Limb (tissue), 2 donors: ENCODE measurements around the gene SENP2.
"Not testable (repeated sequence)": the region's sequence is repeated elsewhere in the genome, so short reads cannot be mapped to it uniquely, and the experiment has no call there.

Source experiments
- DNase-seq, 2 donors: peaks; one replicate each; pipeline ENCODE4 v3.0.0-alpha.2; 2016; ENCODE audit errors: extremely low spot score in 2 of 2

The SENP2 gene

DNA sequence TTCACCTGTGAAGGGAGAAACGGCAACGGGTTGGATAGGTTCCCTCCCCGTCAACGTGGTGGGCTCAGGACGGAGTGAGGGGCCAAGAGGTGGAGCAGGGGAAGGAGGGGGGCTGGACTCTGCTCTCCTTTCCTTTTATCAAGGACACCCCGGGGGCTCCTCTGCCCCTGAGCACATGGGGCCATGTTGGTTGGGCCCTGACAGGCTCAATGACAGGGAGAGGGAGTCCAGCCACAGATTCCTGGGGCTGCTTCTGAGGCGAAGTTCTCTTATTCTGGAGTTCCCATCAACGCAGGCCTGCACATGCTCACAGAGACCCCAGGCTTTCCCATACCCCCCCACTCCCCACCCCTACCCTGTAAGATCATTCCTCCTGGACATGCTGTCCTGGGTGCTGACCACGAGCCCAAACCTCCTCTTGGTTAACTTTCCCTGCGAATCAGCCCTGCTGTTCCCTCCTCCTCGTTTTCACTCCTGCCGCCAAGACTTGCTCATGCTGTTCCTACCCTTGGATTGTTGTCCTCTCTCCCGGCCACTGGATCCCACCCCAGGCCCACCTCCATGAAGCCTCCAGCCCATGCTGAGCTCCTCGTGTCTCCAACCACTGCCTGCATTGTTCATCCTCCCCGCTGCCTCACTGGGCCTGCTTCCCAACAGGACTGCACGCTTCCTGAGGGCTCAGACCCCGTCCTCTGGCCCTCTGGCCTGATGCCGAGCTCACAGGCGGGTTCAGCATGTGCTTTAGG is 61.2 kb downstream of the SENP2 start:
- no peak for DNase-seq

DNA sequence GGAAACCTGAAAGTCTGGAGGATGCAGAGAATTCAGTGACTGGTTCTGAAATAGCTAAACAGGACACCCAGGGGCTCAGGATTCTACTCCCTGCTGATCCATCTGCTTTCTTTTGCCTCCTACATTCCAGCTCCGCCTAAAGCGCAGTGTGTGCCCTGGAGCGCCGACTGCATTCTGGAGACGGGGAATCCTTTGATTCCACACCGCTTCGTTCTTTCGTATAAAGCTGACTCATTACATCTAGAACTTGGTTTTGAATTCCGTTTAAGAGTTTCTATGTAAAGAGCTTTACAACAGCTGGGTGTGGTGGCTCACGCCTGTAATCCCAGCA is 61.8 kb downstream of the SENP2 start:
- DNase-seq, result no peak

DNA sequence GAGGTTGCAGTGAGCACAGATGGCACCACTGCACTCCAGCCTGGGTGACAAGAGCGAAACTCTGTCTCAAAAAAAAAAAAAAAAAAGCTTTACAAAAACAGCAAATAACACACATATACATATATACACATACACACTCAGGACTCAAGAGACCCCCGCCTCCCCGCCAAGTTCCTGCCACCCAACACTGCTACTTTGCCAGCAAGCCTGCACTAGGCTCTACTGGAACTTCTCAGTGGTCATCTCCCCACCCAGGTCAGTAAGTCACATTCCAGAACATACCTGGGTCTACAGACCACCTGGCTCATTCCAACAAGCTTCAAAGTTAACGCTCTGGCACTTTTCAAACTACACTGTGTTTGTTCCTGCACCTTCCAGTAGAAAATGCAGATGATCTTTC is 62.3 kb downstream of the SENP2 start:
- no peak for DNase-seq

DNA sequence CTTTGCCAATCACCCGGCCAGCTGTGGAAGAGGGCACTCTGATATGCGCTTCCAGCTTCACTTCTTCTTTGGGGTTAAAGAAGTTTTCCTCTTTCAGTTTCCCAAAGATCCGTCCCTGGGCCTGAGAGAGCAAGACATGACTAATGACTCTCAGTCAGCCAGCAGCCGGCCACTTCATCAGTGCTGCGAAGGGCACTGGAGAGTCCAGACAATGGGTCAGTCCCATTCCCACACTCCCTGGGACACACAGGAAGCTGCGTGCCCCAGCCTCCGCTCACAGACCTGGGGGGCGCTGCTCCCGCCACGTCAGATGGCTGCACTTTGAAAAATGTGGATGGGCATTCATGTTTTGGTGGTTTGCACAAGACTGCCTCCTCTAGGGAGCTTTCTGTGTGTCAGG is 63.3 kb downstream of the SENP2 start:
- no peak for DNase-seq

DNA sequence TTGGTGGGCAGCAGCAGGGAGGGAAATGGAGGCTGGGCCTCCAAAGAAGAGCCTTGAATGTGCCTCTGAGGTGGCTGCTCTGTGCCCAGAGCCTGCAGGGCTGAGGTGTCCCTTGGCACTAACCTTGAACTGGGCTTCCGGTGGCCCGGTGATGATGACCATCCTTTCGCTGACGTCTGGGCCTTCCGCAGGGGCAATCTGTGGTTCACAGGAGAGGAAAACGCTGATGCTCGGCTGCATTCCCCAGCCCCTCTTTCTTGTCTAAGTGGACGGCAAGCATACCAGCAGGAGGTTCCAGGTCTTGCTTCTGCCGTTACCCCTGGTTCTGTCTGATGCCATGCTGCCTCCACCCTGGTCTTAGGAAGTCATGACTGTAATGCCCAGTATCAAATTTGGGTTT is 65.9 kb downstream of the SENP2 start:
- no peak for DNase-seq

DNA sequence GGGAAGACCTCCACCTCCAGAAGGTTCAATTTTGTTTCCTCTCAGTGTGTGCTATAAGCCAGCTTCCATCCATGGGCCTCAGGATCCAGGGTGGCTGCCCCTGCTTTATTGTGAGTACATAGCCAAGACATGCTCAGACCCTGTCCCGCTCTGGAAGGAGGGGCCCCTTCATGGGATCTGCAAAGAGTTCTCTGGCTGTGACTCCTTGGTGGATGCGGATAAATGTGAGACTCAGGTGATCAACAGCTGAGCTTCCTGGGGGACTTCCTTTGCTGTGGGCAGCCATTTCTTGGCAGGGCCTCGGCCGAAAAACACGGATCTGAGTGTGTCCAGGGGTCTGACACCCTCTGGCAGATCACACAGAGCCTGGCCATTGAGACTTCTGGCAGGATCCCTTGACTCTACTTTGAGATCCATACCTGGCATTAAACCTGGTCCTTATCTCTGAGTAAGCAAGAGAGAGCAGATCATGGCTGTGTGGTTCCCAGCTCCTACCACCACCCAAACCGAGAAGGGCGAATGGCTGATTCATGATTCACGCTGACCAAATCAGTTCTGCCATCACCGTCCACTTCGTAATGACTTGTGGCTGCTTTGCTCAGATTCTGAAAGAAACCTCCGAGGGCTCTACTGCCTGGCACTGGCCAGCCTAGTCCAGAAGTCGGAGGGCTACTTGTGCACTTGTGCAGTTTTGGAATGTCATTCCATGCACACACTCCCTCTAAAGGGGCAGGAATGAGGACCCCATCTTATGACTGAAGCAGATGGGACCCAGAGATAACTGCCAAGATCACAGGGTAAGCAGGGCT is 68.1 kb downstream of the SENP2 start:
- no peak for DNase-seq

DNA sequence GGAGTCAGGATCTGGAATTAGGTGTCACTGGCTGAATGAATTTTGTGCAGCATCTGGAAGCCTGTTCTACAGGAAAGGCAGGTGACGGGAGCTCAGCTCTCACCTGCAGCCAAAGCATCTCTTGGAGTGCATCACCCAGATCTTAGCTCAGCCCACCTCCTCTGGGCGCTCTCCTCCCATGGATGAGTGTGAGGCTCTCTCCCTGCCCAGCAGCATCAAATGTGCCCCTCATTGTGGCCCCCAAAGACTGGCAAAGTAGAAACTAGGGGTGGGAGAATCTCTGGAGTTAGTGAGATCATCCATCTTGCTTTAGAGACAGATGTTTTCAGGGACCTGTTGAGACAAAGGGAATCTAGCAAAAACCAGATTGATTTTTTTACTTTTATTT is 68.7 kb downstream of the SENP2 start:
- DNase-seq, result no peak

DNA sequence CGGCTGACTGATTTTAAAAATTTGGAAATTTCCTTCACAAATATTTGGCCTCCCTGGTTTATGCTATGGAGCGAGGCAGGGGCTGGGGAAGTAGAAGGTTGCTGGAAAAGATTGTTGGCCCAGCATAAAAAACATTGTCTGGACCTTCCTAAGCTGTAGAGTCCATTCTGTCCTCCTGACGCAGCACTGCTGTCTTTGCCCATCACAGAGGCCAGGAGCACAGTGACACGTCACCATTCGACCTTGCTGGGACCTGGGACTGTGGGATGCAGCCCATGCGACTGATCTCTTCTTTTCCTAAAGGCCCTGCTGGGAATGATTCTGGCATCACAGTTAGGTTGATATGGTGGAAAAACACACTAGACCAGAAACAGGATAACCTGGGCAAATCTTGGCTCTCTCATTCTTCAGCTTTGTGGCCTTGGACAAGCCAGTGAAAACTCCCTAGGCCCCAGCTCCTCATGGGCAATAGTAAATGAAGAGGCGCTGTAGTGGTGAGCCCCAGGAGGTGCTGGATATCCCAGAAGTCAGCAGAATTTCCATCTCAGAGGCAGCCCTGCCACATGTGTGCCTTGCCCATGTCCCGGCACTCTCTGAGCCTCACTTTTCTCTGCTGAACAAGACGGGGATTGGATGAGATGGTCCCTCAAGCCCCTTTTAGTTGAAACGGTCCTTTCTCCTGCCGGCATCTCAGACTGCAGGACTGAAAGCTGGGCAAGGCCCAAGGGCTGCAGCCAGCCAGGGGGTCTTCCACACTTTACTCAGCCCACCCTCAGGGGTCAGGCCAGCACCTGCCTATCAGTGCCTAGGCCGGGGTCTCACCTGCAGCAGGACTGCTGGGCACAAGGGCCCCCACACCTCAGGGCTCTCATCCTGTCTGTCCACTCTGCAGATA is 69.6 kb downstream of the SENP2 start:
- DNase-seq, result no peak

DNA sequence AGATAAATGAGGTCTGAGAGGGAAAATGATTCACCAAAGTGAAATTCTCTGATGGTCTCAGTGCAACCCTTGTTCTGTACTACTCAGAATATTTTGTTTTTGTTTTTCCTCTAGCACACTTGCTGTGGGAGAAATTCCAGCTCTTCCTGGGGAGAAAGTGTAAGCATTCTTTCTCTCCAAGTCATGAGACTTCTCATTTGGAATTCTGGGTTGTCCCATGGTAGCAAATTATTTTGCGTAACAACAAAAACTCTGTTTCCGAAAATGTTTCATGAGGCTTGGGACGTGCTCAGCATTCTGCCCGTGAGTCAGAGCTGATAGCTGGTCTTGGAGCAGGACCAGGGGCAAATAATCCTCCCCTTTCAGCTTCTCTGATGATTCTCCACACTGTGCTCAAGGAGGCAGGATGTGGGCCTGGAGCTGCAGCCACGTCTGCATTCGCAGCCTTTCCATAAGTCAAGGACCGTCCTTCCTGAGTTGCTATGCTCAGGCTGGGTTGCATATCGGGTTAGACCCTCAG is 70.3 kb downstream of the SENP2 start:
- DNase-seq, result no peak

DNA sequence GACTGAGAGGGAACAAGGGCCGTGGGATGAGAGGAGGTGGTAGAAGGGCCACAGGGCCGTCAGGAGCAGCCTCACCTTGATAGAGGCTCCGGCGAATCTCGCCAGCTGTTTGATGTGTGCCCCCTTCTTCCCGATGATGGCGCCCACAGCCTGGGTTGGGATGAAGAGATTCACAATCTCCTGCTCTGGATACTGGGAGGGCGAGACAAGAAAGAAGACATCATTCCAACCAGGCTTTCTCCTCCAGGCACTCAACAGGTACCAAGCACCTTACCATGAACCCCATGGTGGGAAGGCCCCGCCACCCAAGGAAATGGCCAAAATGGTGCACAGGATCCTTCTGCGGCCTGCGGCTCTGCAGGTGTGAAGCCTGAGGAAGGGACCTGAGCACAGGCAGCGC is 71.1 kb downstream of the SENP2 start:
- no peak for DNase-seq

DNA sequence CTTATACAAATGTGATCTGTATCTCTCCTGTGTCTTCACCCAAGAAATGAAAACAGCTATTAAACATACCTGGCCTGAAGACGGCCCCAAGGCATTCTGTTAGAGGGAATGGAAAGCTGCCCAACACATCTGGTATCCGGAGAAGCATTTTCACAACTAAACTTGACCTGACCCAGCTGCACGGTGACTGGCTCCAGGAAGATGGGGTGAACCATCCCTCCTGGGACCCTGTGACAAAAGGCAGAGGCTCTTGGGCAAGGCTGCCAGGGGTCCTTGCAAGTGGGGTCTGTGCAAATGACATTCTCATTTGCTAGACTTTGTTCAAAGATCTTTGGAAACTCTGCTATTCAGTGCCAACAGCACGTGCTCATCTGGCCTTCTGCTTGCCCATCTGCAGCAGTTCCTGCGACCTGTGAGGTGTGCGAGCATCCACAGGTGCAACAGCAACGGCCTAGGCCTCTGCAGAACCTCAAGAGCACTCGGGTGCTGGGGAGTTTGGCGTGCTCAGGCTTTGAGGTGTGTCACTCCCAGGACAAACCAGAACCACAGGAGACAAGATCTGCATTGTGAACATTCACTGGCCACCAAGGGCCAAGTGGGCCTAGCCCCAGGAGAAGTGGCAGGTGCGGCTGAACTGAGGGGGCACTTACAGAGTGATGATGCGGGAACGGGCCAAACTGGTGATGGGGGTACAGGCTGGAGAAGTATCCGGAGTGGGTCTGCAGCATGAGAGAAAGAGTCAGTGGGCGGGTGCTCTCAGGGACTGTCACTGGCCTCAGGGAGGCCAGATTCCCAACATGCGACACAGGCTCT is 71.8 kb downstream of the SENP2 start:
- no peak for DNase-seq

DNA sequence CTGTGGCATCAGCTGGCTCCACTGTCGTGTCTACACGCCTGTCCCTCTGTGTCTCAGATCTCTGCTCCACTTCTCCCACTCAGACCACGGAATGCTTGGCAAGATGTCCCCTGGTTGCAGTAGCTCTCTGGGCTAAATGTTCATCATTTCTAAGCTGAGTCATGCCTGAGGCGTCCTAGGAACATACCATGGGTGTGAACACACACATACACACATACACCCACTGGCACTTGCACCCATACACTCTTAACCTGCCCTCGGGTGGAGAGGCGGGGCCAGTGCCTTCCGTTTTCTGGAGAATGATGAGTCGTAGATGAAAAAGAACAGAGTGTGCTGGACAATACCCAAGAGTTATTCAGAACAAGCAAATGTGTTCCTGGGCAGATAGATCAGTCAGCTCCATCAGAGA is 72.4 kb downstream of the SENP2 start:
- DNase-seq, result no peak

DNA sequence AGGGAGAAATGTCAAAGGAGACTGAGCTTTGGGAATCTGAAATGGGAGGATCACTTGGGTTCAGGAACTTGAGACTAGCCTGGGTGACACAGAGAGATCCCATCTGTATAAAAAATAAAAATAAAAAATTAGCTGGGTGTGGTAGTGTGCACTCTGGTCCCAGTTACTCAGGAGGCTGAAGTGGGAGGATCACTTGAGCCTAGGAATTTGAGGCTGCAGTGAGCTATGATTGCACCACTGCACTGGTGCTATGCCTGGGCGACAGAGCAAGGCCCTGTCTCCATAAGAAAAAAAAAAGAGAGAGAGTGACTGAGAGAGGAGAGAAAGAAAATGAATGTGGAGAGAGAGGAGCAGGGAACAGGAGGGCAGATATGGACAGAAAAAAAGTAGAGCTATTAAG is 72.8 kb downstream of the SENP2 start:
- DNase-seq, result no peak

DNA sequence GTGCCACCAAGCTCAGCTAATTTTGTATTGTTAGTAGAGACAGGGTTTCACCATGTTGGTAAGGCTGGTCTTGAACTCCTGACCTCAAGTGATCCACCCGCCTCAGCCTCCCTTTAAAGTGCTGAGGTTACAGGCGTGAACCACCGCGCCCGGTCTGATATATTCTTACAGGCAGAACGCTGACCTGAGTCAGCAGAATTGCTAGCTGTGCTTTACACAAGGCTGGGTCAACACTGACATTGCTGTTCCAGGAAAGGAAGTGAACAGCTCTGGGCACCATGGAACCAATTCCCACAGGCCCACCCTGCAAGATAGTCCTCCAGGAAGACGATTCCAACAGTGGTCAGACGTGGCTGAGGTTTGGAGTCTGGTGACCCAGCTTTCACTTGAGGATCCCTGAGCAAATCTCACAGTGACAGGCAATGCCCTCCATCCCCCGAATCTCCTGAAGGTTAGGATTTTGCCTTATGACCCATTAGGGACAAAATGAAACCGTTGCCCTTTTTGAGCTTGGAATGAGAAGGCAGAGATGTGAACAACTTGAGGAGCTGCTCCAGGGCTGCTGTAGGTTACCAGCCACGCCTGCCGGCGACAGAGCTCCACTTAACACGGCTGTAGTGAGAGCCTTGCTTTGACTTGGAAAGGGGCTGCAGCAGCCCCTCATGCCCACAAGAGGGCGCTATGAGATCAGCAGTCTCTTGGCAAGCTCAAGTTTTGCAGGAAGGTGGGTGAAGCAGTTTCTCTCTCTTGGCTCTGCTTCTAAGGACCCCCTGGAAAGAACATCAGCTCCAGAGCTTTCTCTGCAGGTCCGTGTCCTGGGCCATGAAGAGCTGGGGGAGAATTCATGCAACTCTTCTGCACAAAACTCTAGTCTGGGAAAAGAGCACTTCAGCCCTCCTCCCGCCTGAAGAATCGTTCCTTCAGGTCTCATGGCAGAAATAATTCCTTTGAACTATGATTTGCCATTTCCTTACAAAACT is 74.1 kb downstream of the SENP2 start:
- DNase-seq, result peak; percentile 82 to 85

DNA sequence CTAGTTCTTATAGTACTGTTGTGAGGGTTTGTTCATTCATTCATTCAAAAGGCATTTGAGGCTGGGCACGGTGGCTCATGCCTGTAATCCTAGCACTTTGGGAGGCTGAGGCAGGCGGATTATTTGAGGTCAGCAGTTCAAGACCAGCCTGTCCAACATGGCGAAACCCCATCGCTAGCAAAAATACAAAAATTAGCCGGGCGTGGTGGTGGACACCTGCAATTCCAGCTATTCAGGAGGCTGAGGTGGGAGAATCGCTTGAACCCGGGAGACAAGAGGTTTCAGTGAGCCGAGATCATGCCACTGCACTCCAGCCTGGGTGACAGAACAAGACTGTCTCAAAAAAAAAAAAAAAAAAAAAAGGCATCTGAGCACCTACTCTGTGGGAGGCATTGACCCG is 75.2 kb downstream of the SENP2 start:
- not testable (repeated sequence) for DNase-seq

DNA sequence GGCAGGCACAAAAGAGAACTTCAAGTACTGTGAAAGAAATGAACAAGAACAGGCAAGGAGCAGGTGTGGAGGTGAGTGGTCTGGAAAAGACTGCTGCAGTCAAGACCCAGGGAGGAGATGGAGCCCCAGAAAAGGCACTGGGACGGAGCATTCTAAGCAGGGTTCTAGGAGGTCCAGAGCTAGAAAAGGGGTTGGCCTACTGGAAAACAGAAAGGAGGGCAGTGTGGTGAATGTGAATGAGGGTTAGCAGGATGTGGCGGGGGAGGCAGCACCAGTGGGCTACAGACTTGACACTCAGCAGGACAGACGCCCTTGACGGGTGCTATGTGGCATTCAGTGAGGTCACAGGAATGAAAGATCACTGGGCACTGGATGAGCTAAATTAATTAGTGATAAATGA is 75.7 kb downstream of the SENP2 start:
- no peak for DNase-seq

DNA sequence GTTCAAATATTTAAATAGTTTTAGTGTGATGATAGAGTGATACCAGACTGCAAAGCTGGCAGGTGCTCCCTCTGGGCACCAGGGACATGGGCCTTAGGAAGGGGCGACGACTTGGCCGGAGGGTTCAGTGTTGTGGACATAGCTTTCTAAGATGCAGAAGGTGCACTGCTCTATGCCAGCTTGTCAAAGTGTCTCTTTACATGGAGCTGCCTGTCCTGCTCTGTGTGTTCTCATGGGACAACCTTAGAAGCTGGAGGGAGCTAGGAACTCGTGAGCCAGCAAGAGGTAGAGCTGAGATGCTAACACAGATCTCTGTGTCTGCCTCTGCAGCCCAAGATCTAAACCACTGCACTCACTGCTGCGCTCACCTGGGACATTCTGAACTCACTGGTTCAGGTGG is 77.8 kb downstream of the SENP2 start:
- DNase-seq, result no peak

DNA sequence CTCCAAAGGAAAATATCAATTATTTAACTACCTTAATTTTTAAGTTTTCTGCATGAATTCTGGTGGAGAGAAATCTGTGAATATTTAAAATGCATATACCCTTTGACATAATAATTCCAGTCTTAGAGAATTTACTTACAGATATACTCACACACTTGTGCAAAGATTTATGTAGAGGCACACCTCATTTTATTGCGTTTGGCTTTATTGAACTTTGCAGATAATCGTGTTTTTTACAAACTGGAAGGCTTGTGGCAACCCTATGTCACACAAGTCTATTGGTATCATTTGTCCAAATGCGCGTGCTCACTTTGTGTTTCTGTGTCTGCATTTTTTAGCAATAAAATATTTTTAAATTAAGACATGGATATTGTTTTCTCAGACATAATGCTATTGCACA is 81.5 kb downstream of the SENP2 start:
- DNase-seq, result no peak

DNA sequence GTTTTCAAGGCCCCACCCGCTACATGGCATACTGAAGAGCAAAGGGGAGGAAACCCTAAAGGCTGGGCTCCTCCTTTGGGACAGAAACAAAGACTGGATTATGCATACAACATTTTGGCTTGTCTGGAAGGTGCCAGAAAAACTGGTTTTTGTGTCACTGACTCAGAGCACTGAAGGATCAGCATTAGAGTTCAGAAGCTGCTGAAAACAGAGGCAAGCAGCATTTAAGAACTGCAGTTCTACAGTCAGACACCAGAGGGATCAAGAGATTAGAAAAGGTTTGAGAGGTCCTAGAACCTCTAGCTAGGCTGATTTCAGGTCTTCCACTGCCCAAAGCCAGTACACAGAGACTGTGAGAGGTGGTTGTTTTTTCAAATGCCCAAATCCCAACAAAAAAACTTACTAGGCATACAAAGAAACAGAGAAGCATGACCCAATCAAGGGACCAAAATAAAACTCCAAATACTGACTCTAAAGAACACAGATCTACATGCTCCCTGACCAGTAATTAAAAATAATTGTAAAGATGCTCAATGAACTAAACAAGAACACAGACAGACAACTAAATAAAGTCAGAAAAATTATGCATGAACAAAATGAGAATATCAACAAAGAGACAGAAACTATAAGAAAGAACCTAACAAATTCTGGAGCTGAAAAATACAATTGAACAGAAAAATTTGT is 91.2 kb downstream of the SENP2 start:
- DNase-seq, result peak; percentile 26 to 64
